Thyroid gland (tissue), 4 donors: ENCODE data around the gene PRPSAP2. TPM values are rescaled to one million over a fixed set of nuclear protein-coding genes. Genes with fewer than 3 reads are reported as not detected.
"Not testable (repeated sequence)": the region's sequence is repeated elsewhere in the genome, so short reads cannot be mapped to it uniquely, and the experiment has no call there.

Experiments used
- DNase-seq, 2 donors: peaks; one replicate each; pipeline ENCODE4 v3.0.0-alpha.2; 2019
- H3K27ac ChIP-seq, 3 donors: fragments of 200-600 bp; sonication (generic); 1 replicate in 2 of 3; 2 replicates in 1 of 3; pipeline ENCODE4 v1.5.1; 2016 to 2019; ENCODE audit warnings: mild to moderate bottlenecking in 1 of 3, moderate library complexity in 1 of 3
- H3K27me3 ChIP-seq: fragments of 200-600 bp; sonication (generic); one replicate; pipeline ENCODE4 v1.5.1; 2019
- H3K36me3 ChIP-seq, 2 donors: fragments of 200-600 bp; sonication (generic); one replicate each; pipeline ENCODE4 v1.5.1; 2016 to 2019
- H3K4me1 ChIP-seq, 2 donors: fragments of 200-600 bp; sonication (generic); one replicate each; pipeline ENCODE4 v1.5.1; 2017 to 2019
- H3K4me3 ChIP-seq, 3 donors: fragments of 200-600 bp; sonication (generic); replicated peaks in 1 of 3; 1 replicate in 2 of 3; 2 replicates in 1 of 3; pipeline ENCODE4 v1.5.1; 2016; ENCODE audit warnings: mild to moderate bottlenecking in 1 of 3
- H3K9me3 ChIP-seq: fragments of 200-600 bp; sonication (generic); one replicate; pipeline ENCODE4 v1.5.1; 2017
- POLR2A ChIP-seq, 2 donors: fragments of 450-650 bp; IDR thresholded peaks; one replicate each; pipeline ENCODE4 v1.6.1; 2017; ENCODE audit warnings: antibody characterized with exemption in 2 of 2, mild to moderate bottlenecking in 2 of 2, moderate library complexity in 1 of 2
- WGBS, 2 donors: methylation state at CpG; one replicate each; pipeline ENCODE4 v1.1.5; 2017; 5-methylcytosine and 5-hydroxymethylcytosine counted together
- intact Hi-C: fragments of 100-400 bp; cut with DNase I; formaldehyde crosslinking; loops from one replicate; pipeline ENCODE4 v1.15.1; 2023
- total RNA-seq, 4 donors: library from RNA; depleted of rRNA; stranded (reverse); fragments of >200 nt; gene quantifications; one replicate each; pipeline ENCODE4 v1.2.3, GENCODE V29; 2016
- TF ChIP-seq, protein P1 (sequence below), 6 experiments: fragments of 200-600 bp in 3 of 6; fragments of 450-650 bp in 3 of 6; sonication (generic) in 3 of 6; IDR thresholded peaks; one replicate each; pipeline ENCODE4 v1.5.1; 2016 to 2019; ENCODE audit warnings: antibody characterized with exemption in 6 of 6, mild to moderate bottlenecking in 2 of 6, inconsistent platforms in 1 of 6, moderate library complexity in 1 of 6

The PRPSAP2 gene
- total RNA-seq, 4 donors from 2014 or later, result 43.6 to 50.9 (median 49.7) TPM

DNA sequence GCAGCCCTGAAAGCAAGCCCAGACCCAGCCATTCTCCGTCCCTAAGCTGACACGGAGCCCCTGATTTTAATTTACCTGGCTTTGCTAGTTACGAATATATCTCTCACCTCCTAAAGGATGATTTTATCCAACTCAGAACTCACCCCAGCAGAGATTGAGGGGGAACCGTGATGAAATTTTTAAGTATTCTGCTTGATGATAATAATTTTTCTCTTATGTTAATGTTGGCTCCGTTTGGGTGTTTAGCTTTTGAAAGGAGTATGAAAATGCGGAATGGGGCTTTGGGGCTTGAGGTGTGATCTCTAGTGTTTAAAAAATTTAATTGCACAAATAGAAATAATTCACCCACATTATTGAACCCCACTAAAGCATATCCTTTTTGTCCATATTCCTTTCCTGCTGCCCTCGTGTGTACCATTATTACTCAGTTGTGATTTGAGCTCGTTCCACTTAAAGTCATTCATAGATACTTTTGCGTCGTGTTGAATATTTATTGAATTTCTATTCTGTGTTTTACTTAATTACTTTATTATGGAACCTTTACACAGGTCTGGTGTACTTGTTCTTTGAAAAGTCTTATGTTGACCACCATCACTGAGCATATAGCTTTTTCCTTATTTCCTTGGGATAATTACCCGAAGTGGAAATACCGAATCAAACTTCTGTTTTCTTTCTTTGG, 775 bp downstream of the PRPSAP2 start:
- intact Hi-C loops, result no loop called here
- H3K27me3 ChIP-seq, result no peaks in the 10 kb centered on the region
- H3K4me1 ChIP-seq, result peaks cover 12 to 14% of the 10 kb centered on the region in 2 donors
- peak overlapping the region; percentile 47 to 90 (median 87) for H3K4me3 ChIP-seq
- TF ChIP-seq POLR2A (IDR thresholded peaks at IDR 0.05), result no peak
- TF ChIP-seq, protein P1, sequence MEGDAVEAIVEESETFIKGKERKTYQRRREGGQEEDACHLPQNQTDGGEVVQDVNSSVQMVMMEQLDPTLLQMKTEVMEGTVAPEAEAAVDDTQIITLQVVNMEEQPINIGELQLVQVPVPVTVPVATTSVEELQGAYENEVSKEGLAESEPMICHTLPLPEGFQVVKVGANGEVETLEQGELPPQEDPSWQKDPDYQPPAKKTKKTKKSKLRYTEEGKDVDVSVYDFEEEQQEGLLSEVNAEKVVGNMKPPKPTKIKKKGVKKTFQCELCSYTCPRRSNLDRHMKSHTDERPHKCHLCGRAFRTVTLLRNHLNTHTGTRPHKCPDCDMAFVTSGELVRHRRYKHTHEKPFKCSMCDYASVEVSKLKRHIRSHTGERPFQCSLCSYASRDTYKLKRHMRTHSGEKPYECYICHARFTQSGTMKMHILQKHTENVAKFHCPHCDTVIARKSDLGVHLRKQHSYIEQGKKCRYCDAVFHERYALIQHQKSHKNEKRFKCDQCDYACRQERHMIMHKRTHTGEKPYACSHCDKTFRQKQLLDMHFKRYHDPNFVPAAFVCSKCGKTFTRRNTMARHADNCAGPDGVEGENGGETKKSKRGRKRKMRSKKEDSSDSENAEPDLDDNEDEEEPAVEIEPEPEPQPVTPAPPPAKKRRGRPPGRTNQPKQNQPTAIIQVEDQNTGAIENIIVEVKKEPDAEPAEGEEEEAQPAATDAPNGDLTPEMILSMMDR (IDR thresholded peaks at IDR 0.05), result no peak
- no peak for DNase-seq
- H3K9me3 ChIP-seq, result no peaks in the 10 kb centered on the region
- WGBS, 2 donors, result 13 to 15% methylated on average over 12 of the region's 12 CpGs
- no peaks in the 10 kb centered on the region for H3K36me3 ChIP-seq
- peak overlapping the region; percentile 87 to 94 (median 88) for H3K27ac ChIP-seq

DNA sequence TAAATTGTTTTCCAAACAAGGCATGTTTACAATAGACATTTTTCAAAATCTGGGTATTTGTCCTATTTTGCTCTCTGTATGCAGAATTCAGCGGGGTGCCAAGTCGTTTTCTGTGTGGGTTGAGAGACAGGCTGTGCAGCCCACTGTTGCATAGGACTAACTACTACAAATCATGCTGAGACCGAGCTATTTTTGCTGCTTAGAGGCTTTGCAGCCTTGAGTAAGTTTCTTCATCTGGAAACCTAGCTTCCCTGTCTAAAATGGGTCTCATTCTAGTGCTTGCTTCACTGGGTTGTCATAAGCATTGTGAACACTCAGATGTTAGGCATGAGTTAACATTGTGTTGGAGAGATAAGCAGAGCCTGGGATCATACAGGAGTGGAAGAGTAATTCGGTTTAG, 1.3 kb downstream of the PRPSAP2 start:
- peaks cover 12 to 14% of the 10 kb centered on the region in 2 donors for H3K4me1 ChIP-seq
- peak overlapping the region in 1 of 3 donors; percentile 90 for H3K4me3 ChIP-seq
- no peaks in the 10 kb centered on the region for H3K27me3 ChIP-seq
- no peaks in the 10 kb centered on the region for H3K36me3 ChIP-seq
- H3K9me3 ChIP-seq, result no peaks in the 10 kb centered on the region
- intact Hi-C loops, result no loop called here
- peak overlapping the region in 1 of 3 donors; percentile 94 for H3K27ac ChIP-seq
- WGBS, 2 donors, result 32 to 33% methylated on average over 4 of the region's 4 CpGs
- no peak for DNase-seq
- TF ChIP-seq, protein P1 (IDR thresholded peaks at IDR 0.05), result no peak
- peak in 1 of 2 donors; percentile 35 for TF ChIP-seq POLR2A (IDR thresholded peaks at IDR 0.05)

DNA sequence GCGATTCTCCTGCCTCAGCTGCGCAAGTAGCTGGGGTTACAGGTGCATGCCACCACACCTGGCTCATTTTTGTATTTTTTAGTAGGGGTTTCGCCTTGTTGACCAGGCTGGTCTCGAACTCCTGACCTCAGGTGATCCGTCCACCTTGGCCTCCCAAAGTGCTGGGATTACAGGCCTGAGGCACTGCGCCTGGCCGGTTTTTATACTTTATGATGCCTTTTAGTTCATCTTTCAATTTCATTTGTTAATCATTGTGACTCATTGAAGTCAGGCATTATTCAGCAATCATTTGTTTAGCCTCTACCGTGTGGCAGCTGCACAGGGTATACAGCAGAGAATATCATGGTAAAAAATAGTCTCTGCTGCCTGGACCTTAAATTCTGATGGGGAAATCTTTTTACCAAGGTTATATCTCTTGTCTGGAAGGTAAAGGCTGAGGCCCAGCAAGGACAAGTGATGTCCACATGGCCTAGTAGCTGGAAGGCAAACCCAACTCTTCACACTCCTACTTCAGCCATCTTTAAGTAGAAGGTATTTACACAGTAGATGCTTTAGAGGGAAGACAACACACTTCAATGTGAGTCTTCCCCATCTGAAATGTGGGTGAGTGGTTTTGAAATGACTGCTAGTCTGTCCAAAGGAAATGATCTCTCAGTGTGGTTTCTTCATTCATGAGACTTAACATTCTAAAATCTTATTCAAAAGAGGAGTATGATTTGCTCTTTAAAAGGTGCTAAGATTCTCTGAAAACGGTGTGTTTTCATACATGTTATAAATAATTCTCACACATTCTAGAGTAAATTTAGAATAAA, 2.4 kb downstream of the PRPSAP2 start:
- Histone ChIP-seq H3K4me3 (no peak overlapping the region), H3K4me1 (peaks cover 12 to 14% of the 10 kb centered on the region in 2 donors), H3K27ac (peak overlapping the region in 1 of 3 donors; percentile 94), H3K9me3 (no peaks in the 10 kb centered on the region), H3K36me3 (no peaks in the 10 kb centered on the region), H3K27me3 (no peaks in the 10 kb centered on the region)
- DNase-seq, result no peak
- TF ChIP-seq, protein P1 (IDR thresholded peaks at IDR 0.05), result no peak
- intact Hi-C loops, result no loop called here
- WGBS, 2 donors, result 96% methylated on average over 9 of the region's 9 CpGs

DNA sequence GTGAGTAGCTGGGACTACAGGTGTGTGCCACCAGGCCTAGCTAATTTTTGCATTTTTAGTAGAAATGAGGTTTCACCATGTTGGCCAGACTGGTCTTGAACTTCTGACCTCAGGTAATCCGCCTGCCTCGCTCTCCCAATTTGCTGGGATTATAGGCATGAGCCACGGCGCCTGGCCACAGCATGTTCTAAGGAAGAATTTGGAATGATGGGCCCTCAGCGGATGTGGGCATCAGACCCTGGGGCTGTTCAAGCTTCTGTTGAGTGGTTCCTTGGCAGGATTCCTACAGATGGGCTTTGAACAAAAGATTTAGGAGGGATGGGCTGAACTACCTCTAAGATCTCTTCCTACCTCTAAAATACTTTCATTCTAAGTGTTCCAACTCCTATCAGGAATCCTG, 4.1 kb downstream of the PRPSAP2 start:
- 87 to 96% methylated on average over 4 to 5 of the region's 5 CpGs for WGBS, 2 donors
- Histone ChIP-seq H3K4me3 (no peak overlapping the region), H3K9me3 (no peaks in the 10 kb centered on the region), H3K4me1 (peaks cover 9 to 10% of the 10 kb centered on the region in 2 donors), H3K27me3 (no peaks in the 10 kb centered on the region), H3K36me3 (peaks cover 3 to 4% of the 10 kb centered on the region in 2 donors), H3K27ac (no peak overlapping the region)
- intact Hi-C loops, result no loop called here
- TF ChIP-seq POLR2A (IDR thresholded peaks at IDR 0.05), result no peak
- TF ChIP-seq, protein P1 (IDR thresholded peaks at IDR 0.05), result no peak
- no peak for DNase-seq

DNA sequence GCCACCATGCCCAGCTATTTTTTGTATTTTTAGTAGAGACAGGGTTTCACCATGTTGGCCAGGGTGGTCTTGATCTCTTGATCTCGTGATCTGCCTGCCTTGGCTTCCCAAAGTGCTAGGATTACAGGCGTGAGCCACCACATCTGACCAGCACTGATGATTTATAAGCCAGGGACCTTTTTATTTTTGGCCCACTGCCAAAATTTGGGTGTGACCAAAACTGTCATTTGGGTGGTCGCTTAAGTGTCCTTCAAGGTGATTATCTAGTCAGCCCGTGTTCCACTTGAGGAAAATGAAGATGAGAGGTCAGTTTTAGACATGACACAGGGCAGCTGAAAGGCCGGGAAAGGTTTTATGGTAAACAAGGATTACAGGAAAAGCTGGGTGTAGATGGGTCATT, 7.1 kb downstream of the PRPSAP2 start:
- 55 to 68% methylated on average over 5 of the region's 5 CpGs for whole genome bisulfite sequencing, 2 donors

More for the DNA sequence above, 7.1 kb downstream of the PRPSAP2 start:
- H3K27ac ChIP-seq, DNase-seq, H3K4me3 ChIP-seq, H3K9me3 ChIP-seq, intact Hi-C loops, H3K27me3 ChIP-seq, H3K4me1 ChIP-seq: not testable (repeated sequence)
- peaks cover 15 to 17% of the 10 kb centered on the region in 2 donors for H3K36me3 ChIP-seq
